Right ventricle myocardium superior (tissue), 1 donor: ENCODE data around the gene APP. TPM values are rescaled to one million over a fixed set of nuclear protein-coding genes. Genes with fewer than 3 reads are reported as not detected.

Experiments
- ATAC-seq: fragments of 200-7000 bp; cut with Tn5 transposase; one replicate; pipeline ENCODE4 v1.9.1; 2020; ENCODE audit warnings: mild to moderate bottlenecking; ENCODE audit not compliant: poor library complexity
- DNase-seq: peaks from one replicate; pipeline ENCODE4 v3.0.0-alpha.2; 2020
- intact Hi-C: fragments of 100-400 bp; cut with DNase I; formaldehyde crosslinking; loops from one replicate; pipeline ENCODE4 v1.11.2; 2022
- total RNA-seq: library from RNA; stranded (reverse); fragmentation: NEBNext Ultra II Directional; extraction: Animal tissue kit (Norgen Biotek cat#: 25700); gene quantifications from one replicate; pipeline ENCODE4 v1.2.1, GENCODE V29; 2021
- donor health status: DM: no; HTN: yes; CAD: no; lungs with severe emphysema.

Gene APP
- total RNA-seq, 1 donor from 2014 or later, result 292 TPM

DNA sequence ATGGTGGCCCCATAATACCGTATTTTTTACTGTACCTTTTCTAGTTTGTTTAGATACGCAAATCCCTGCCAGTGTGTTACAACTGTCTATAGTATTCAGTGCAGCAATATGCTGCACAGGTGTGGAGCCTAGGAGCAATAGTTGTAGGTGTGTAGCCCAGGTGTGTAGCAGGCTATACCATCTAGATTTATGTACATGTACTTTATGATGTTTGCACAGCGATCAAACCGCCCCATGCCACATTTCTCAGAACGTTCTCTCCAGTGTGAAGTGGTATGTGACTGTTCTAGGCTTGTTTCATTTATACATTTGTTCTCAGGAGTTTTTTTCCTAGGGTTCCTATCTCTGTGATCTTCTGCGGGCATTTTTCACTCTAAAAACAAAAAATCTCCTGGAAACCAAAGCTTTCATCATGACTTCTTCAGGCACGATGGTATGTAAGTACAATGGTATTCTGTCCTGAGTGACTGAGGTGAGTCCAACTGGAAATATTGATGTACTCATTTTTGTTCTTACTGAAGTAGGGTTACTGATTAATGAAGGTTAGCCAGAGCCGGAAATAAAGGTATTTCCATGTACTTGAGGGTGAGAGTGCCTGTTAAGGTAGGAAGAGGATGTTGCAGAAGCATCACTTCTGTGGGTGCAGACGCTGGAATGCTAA is 282.8 kb downstream of the APP start:
- ATAC-seq (peak; percentile 10), DNase-seq (no peak)
- intact Hi-C loops, result no loop called here

DNA sequence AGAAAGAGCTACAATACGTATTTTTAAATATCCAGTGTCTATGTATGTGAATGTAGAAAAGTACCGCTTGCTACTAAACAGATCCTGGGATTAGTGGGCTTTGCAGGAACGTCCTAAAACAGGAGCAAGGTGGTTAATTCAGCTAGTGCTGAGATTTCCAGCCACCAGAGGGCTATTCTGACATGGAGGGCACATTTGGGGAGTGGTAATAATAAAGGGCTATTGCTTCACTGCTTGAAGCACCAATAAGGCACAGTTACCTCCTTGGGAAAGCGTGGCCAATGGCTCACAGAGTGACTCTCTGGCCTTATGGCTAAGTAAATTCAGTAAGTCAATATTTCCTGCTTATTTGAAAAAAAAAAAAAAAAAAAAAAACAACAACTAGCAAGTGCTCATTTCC is 283.4 kb downstream of the APP start:
- DNase-seq (no peak), ATAC-seq (no peak)
- intact Hi-C loops, result no loop called here

DNA sequence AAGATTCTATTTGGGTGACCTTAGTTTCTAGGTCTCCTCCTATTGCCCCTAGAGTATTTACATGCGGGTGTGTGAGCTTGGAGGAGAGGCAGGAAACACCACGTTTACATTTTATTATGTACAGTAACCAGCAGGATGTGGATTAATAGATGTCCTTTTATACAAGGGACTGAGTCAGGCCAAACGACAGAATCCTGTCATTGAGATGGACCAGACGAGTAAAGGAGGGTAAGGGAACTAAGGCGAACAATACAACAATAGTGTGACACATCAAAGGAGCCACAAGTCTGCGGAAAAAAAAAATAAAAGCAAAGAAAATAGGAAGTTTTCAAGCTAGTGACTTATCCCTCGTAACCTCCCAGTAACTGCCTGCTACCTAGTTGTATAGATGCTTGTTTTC is 284.7 kb downstream of the APP start:
- intact Hi-C loops, result no loop called here
- no peak for ATAC-seq

DNA sequence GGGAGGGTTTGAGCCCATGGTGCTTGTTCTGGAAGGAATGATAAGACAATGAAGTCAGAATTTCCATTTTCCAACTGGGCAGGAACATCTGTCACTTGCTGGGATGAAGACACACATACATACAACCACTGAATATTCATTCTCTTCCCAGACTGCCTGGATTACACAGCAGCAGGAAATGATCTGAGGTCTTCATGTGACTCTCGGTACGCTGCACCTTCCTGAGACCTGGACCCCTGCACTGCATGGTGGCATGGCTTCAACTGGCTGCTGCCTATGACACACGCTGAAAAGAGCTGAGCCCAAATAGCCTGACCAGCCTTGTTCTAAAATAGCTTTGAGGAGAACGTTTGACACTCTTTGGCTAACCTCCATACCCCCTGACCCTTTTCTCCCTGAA is 285.2 kb downstream of the APP start:
- intact Hi-C loops, result no loop called here
- DNase-seq, result no peak
- ATAC-seq, result no peak

More for the DNA sequence above, 284.7 kb downstream of the APP start:
- DNase-seq, result no peak

DNA sequence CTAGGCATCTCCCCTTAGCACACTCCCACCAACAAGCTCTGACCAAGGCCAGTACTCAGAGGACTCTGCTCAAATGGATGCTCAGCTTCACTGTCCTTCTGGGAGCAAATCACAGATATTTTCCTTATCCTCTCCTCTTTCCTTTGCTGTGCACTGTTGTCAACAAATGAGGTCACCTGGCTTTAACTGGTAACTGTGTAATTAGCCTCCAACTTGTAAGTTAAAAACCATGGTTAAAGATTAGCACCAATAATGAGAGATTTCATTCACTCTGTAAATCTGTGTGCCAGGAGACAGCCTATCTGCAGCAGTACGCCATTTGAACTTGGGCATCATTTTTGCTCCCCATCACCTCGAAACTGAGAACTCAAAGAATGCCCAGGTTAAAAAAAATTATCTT is 286.3 kb downstream of the APP start:
- intact Hi-C loops, result loop anchor here (5.0 kb wide), 2 partner anchors 288 to 833 kb away; partner anchors contain the start of gene APP
- ATAC-seq (no peak), DNase-seq (no peak)

DNA sequence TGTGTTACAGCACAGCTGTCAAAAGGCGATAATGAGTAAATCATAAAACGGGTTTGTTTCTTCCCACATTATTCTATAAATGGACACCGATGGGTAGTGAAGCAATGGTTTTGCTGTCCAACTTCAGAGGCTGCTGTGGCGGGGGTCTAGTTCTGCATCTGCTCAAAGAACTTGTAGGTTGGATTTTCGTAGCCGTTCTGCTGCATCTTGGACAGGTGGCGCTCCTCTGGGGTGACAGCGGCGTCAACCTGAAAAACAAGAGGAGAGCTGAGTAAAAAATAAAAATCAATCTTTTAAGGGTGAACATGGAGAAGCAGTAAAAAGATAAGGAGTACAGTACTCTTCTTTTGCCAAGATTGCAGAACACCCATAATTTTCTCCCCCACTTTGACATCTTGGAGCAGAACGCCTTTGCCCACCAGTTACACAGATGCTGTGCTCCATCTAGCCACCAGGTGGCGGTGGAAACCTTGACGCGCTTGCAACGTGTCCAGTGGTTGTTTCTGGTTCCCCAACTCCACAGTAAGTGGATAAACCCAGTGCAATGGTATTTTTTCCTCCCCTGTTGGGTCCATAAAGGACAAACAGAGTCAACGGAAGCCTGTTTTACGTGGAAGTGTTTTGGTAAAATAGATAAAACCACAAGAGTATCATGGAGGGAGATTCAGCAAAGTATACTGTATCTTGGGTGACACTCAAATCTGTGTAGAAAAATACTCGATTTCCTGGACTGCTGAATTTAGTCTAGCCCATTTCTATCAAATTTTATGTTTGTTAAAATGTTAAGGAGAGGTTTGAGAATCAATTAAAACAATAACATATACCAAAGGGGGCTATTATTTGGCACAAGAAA is 288.8 kb downstream of the APP start:
- peak; percentile 78 for DNase-seq
- intact Hi-C loops, result loop anchor here (5.0 kb wide), 2 partner anchors 291 to 836 kb away; partner anchors contain the start of gene APP
- peak; percentile 89 for ATAC-seq

DNA sequence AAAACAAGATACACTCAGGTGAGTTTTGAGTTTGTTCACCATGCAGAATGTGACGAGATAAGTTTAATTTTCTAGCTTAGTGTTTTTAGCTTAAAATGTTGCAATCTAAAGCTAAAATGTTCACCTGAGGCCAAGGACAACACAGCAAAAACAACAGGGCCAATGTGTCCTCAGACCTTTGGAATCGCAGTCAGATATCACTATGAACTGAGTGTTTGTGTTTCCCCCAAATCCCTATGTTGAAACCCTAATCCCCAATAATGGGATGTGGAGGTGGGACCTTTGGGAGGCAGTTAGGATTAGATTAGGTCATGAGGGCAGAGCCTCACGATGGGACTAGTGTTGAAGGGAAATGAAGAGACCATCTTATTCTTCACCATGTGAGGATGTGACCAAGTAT is 291.4 kb downstream of the APP start:
- ATAC-seq (no peak), DNase-seq (no peak)
- intact Hi-C loops, result no loop called here

DNA sequence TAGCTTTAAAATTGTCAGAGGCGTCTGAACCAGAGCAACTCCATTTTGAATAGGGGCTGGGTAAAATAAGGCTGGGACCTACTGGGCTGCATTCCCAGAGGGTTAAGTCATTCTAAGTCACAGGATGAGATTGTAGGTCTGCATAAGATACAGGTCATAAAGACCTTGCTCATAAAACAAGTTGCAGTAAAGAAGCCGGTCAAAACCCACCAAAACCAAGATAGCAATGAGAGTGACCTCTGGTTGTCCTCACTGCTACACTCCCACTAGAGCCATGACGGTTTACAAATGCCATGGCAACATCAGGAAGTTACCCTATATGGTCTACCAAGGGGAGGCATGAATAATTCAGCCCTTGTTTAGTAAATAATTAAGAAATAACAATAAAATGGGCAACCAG is 292.2 kb downstream of the APP start:
- ATAC-seq, result no peak
- intact Hi-C loops, result no loop called here
- no peak for DNase-seq

DNA sequence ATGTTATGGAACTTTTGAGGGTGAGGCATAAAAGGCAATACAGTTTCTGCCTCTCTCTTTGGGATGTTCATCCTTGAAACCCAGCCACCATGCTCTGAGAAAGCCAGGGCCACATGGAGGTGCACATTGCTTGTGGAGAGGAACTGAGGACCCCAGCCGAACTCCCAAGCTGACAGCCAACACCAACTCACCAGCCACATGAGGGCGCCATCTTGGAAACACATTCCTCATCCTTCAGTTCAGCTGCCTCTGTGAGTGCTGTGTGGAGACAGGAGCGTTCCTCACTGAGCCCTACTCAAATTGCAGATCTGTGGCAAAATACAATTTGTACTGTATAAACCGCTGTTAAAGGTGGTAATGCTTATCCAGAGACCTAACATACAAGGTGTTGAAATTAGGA is 298.3 kb downstream of the APP start:
- DNase-seq (no peak), ATAC-seq (no peak)
- intact Hi-C loops, result no loop called here

DNA sequence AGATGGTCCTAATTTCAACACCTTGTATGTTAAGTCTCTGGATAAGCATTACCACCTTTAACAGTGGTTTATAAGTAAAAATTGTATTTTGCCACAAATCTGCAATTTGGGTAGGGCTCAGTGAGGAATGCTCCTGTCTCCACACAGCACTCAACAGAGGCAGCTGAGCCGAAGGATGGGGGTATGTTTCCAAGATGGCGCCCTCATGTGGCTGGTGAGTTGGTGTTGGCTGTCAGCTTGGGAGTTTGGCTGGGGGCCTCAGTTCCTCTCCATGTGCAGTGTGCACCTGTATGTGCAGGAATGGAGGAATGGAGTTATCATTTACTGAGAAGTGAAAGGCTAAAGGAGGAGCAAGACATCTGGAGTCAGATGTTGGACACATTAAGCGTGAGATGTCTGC is 299.0 kb downstream of the APP start:
- ATAC-seq, result no peak
- no peak for DNase-seq
- intact Hi-C loops, result no loop called here

DNA sequence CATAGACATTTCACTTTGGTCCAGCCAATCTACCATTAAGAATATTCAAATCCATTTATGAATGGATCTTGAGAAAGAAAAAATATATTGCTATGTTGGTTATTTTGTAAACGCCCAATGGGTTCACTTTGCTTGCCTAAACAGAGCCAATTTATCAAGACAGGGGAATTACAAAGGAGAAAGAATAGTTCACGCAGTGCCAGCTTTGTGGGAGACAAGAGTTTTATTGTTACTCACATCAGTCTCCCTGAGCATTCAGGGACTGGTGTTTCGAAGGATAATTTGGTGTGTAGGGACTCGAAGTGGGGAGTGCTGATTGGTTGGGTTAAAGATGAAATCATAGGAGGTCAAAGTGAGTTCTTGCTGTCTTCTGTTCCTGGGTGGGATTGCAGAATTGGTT is 300.5 kb downstream of the APP start:
- intact Hi-C loops, result no loop called here
- no peak for DNase-seq

DNA sequence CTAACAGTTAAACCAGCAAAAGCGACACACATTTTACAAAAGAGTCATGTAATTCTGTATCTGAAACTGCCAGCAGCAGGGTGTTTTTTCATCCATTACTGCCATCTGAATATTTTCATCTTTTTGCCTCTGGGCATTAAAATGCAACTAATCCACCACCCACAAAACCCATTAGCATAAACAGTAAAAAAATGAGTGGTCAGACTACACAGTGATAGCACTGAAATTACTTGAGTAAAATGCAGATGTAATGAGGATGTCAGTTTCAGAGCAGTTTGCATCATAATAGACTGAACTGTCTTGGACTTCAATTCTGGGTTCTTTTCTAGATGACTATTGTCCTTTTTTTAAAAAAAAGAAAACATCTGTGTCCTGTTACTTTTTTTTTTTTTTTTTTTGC is 303.5 kb downstream of the APP start:
- DNase-seq, result no peak
- intact Hi-C loops, result no loop called here

More for the DNA sequence above, 300.5 kb downstream of the APP start:
- ATAC-seq, result no peak

DNA sequence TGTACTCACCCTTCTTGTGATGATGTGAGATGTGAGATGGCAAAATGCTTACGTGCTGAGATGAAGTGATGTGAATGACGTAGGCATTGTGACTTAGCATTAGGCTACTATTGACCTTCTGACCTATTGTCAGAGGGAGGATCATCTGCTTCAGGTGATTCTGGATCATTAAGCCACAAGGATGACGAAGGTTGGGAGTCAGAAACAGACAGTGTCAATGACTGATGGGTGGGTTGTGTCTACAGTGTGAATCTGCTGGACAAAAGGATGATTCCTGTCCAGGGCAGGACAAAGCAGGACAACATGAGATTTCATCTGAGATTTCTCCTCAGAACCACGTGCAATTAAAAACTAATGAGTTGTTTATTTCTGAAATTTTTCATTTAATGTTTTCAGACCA is 306.8 kb downstream of the APP start:
- ATAC-seq (no peak), DNase-seq (no peak)
- intact Hi-C loops, result no loop called here

More for the DNA sequence above, 303.5 kb downstream of the APP start:
- ATAC-seq, result no peak

DNA sequence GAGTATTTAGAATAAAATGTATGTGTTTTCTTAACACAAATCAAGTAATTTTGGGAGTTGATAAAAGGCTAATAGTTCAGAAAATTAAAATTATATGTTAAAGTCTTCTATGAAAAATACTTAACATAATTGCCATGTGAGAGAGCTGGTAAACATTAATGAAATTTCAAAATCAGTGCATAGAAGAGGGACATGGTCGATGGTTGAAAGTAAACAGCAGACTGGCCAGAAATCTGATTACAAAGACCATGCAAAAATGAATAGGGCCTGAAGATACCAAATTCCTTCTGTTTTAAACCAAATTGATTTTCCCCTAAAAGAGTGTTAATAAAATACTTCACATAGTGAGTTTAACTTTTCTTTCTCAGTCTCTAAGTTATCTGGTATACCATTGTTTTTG is 307.5 kb downstream of the APP start:
- DNase-seq (no peak), ATAC-seq (no peak)
- intact Hi-C loops, result no loop called here

DNA sequence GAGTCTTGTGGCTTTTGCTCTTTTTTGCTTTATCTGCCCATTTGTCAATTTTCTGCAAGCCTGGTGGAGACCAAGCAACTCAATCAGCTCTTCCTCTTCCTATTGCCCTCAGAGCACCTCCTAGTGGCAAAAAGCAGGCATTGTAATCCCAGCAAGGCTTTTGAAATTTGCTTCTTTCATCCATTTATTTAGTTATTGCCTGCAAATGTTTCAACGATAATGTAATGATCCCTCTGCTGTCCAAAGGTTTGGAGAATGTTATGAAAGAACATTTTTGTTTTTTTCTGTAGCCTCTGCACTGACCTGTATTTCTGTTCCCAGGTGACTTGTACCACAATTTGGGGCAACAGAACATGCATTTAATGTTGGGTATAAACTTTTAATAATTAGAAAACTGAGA is 308.0 kb downstream of the APP start:
- intact Hi-C loops, result no loop called here
- no peak for DNase-seq
- ATAC-seq, result no peak

DNA sequence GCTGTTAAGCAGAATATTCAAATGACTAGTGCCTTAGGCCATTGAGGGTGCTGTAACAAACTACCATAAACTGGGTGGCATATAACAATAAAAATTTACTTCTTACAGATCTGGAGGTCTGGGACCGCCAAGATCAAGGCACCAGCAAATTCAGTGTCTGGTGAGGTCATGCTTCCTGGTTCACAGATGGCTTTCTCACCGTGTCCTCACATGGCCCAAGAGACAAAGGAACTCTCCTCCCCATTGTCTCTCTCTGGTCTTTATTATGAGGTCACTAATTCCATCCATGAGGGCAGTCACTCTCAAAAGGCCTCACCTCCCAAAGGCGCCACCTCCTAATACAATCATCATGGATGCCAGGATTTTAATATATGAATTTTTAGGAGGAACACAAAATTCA is 308.5 kb downstream of the APP start:
- no peak for ATAC-seq
- intact Hi-C loops, result no loop called here
- no peak for DNase-seq

DNA sequence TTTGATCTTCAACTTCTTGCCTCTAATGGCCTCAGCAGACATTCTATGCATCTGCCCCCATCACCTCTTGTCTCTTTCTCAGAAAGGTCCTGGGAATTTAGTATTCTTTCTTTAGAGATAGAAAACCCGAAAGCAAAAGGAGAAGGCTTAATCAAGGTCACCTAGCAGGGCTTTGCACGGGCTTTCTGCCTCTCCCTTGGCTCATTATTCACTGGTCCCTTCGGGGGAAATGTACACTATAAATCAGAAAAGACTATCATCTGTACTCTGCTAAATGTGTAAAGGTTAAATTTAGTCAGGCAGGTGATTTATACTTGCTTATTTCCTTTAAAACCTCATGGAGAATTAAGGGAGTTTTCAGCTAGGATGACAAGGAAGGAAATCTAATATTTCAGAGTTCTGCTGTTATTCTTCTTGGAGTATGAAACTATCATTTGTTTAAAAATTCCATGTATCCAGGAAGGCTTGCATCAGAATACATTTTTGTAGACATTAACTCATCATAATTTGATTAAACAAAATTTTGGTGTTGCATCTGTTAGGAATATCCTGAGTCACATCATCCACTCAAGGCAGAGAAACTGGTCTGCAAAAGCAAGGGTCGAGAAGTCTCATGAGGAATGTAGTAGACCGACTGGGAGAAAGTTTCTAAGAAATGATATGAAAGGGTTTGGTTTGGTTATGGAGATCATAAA is 311.2 kb downstream of the APP start:
- intact Hi-C loops, result no loop called here
- DNase-seq, result no peak
- no peak for ATAC-seq

DNA sequence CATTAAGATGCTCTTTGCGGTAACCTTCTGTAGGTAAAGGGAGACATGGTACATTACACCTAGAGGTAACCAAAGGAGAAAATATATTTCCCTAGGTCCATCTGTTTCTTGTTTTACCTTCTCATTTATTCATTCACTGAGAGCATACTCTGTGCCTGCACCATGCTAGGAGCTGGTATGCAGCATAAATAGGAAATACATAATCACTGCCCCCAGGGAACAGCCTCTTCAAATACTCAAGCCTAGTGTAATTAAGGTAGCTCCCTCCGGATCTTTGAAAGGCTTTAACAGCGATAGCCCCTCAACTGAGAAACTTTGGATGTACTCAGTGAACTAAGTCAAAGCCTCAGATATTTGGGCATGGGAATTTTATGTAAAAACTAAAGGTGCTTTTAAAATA is 312.2 kb downstream of the APP start:
- DNase-seq, result no peak
- intact Hi-C loops, result no loop called here
- ATAC-seq, result no peak

DNA sequence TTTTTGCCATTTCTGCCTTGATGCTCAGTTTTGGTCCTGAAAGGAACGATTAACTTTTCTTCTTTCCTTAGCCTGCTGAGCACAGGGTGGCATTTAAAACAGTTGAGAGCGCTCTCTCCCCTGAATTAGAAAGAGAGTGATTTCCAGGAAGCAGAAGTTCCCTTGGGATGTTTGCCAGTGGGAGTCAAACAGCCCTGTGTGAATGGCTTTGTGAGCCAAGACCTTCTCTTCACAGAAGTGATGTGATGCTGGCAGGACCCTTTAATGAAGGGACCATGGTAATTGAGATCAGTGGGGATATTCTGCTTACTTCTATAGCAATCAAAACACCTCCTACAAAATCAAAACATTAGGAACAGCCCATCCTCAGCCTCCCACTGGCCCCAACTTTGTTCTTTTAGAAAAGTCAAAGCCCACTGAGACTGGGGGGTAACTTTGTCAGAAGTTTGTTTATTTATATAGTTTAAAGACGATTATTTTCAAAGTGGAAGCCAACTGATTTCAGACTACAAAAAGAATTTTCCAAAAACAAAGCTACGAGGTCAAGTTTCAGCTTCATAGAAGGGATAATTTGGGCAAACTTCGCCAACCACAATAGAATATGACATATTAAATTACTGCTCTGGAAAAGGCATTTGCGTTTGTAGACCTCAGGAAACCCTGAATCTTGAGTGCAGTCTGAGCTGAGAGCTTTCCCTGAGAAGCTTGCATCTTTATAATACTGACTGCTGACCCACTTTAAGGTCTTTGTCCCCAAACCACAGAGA is 313.1 kb downstream of the APP start:
- intact Hi-C loops, result no loop called here
- no peak for DNase-seq
- no peak for ATAC-seq
